ENCODE results near the gene MTARC2. TPM values are rescaled to one million over a fixed set of nuclear protein-coding genes. Genes with fewer than 3 reads are reported as not detected.
A peak's percentile ranks its signal among the peaks of the same experiment; 100 is the strongest.

Gene MTARC2
- total RNA-seq, 2 donors from 2014 or later, result 19.5 to 37.9 TPM

DNA sequence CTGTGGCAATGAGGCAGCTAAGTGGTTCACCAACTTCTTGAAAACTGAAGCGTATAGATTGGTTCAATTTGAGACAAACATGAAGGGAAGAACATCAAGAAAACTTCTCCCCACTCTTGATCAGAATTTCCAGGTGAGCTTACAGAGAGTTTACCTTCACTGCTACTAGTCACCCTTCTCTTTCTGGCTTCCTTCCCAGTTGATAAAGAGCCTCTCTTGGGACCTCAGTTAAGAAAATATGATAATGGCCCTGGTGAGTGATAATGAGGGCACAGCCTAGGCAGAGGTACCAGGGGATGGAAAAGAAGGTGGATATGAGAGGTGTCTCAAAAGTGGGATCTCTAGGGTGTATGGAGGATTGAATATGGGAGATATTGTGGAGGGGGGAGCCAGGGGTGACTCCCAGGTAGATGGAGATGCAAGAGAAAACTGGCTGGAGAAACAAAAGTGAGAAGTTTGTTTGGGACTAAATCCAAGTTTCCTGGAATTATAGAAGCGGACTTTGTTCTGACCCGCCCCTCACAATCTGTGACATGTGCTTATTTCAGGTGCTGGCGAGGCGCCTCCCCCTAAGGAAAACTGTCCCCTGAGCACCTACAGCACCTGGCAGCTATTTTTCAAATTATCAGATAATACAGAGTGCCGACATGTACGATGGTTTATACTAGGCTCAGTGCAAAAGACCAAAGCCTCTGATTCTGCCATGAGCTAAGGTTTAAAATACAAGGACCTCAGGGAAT is 13.7 kb downstream of the MTARC2 start:
- no peak for TF ChIP-seq POLR2A (IDR thresholded peaks at IDR 0.05)
- Histone ChIP-seq H3K9me3 (no peaks in the 10 kb centered on the region), H3K27ac (peak overlapping the region; percentile 9 to 62 (median 38)), H3K4me3 (no peak overlapping the region), H3K4me1 (peaks cover 27% of the 10 kb centered on the region), H3K36me3 (replicated peaks in 1 of 2; ENCODE audit: insufficient read depth in 1 of 2, low read depth in 2 of 2) (no peaks in the 10 kb centered on the region), H3K27me3 (no peaks in the 10 kb centered on the region)
- peak; percentile 80 to 91 (median 86) for DNase-seq
- intact Hi-C loops (cut with DNase I), result no loop called here
- peak; percentile 95 for ATAC-seq
- 28 to 36% methylated on average over 7 of the region's 7 CpGs for WGBS, 2 donors

DNA sequence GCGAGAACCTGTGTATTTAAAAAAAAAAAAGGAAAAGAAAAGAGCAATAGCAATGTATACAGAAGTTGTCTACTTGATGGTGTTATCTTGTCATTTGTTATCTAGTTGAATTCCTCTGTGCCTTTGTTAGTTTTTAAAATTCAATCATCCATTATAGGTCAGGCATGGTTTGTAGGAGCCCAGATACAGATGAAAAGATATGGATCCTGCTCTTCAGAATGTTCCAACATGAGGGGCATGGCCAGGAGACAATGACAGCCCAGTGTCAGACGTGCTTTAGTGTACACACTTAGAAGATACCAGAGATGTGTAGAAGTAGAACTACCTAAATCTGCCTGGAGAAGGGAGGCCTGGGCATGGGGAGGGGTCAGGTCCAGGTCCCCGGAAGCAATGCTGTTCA is 16.6 kb downstream of the MTARC2 start:
- Histone ChIP-seq H3K27me3 (no peaks in the 10 kb centered on the region), H3K27ac (no peak overlapping the region), H3K4me1 (peaks cover 46% of the 10 kb centered on the region), H3K4me3 (no peak overlapping the region), H3K36me3 (replicated peaks in 1 of 2; ENCODE audit: insufficient read depth in 1 of 2, low read depth in 2 of 2) (no peaks in the 10 kb centered on the region), H3K9me3 (no peaks in the 10 kb centered on the region)
- DNase-seq (no peak), ATAC-seq (no peak)
- WGBS, 2 donors, result 74 to 89% methylated on average over 3 of the region's 3 CpGs
- intact Hi-C loops (cut with DNase I), result no loop called here
- TF ChIP-seq POLR2A (IDR thresholded peaks at IDR 0.05), result no peak
- TF ChIP-seq, protein P1, sequence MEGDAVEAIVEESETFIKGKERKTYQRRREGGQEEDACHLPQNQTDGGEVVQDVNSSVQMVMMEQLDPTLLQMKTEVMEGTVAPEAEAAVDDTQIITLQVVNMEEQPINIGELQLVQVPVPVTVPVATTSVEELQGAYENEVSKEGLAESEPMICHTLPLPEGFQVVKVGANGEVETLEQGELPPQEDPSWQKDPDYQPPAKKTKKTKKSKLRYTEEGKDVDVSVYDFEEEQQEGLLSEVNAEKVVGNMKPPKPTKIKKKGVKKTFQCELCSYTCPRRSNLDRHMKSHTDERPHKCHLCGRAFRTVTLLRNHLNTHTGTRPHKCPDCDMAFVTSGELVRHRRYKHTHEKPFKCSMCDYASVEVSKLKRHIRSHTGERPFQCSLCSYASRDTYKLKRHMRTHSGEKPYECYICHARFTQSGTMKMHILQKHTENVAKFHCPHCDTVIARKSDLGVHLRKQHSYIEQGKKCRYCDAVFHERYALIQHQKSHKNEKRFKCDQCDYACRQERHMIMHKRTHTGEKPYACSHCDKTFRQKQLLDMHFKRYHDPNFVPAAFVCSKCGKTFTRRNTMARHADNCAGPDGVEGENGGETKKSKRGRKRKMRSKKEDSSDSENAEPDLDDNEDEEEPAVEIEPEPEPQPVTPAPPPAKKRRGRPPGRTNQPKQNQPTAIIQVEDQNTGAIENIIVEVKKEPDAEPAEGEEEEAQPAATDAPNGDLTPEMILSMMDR (IDR thresholded peaks at IDR 0.05), result no peak

DNA sequence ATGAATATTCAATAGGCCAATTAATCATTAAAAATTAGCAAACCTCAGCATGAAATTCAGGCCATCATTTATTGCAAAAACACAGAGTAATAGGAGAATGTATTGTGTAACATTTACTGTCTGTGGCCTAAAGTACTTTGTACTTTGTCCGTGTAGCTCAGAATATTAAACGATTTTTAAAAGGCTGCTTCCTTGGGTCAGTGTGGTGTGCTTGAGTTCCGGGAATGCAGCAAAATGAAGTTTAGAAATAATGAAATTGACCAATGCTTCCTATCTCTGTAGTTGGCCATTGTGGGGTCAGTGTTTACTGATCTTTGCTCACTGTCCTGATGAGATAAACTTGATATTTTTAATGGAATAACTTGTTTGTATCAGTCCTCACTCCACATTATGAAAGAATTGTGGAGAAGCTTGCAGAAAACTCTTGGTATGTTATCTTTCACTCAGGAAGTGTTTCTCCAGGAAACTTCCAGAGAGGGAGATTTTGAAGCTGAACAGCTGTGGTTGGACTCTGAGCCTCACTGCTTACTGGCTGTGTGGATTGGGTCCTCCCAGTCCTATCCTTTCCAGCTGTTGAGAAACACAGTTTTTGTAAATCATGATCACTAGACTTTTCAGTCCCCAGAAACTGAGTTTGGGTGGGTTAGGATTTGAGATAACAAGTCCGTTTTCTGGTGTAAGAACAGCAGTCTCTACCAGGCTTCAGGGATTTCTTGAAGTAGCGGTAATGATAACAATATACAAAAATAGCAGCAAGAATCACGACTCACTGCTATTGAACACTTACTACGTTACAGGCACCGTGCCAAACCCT is 19.4 kb downstream of the MTARC2 start:
- Histone ChIP-seq H3K27ac (peak overlapping the region; percentile 16 to 67 (median 38)), H3K4me1 (peaks cover 28% of the 10 kb centered on the region), H3K4me3 (no peak overlapping the region), H3K36me3 (replicated peaks in 1 of 2; ENCODE audit: insufficient read depth in 1 of 2, low read depth in 2 of 2) (peaks cover 0 to 2% of the 10 kb centered on the region in 2 donors), H3K27me3 (no peaks in the 10 kb centered on the region), H3K9me3 (no peaks in the 10 kb centered on the region)
- intact Hi-C loops (cut with DNase I), result no loop called here
- TF ChIP-seq, protein P1 (IDR thresholded peaks at IDR 0.05), result no peak
- no peak for TF ChIP-seq POLR2A (IDR thresholded peaks at IDR 0.05)
- ATAC-seq (peak; percentile 66), DNase-seq (peak in 2 of 4 donors; percentile 24 to 29)
- 21 to 31% methylated on average over 8 of the region's 8 CpGs for WGBS, 2 donors

DNA sequence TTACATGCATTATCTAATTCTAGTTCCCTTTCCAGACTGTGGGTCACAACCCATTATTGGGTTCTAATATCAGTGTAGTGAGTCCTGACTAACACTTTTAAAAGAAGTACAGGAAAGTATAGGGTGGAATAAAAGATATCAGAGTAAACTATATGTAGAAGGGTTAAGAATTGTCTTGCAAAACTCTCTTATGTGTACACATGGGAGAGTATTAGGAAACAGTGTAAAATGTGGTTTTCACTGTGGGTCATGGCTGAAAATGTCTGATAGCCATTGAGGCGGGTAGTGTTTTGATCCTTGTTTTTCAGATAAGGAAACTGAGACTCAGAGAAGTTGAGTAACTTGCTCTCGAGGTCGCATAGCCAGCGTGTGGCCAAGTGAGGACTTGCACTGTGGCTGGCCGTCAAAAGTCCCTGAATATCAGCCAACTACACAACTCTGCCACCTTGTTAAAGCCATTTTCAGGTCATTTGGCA is 20.0 kb downstream of the MTARC2 start:
- no peak overlapping the region for H3K4me3 ChIP-seq
- peak overlapping the region; percentile 16 to 67 (median 38) for H3K27ac ChIP-seq
- WGBS, 2 donors, result 17 to 31% methylated on average over 5 of the region's 5 CpGs
- H3K9me3 ChIP-seq, result no peaks in the 10 kb centered on the region
- ATAC-seq (peak; percentile 74), DNase-seq (peak; percentile 43 to 70 (median 61))
- no peak for TF ChIP-seq POLR2A (IDR thresholded peaks at IDR 0.05)
- TF ChIP-seq, protein P1 (IDR thresholded peaks at IDR 0.05), result peak in 4 of 7 experiments; percentile 28 to 47 (median 42)
- H3K4me1 ChIP-seq, result peaks cover 22% of the 10 kb centered on the region
- H3K36me3 ChIP-seq (replicated peaks in 1 of 2; ENCODE audit: insufficient read depth in 1 of 2, low read depth in 2 of 2), result peaks cover 0 to 2% of the 10 kb centered on the region in 2 donors
- intact Hi-C loops (cut with DNase I), result no loop called here
- H3K27me3 ChIP-seq, result no peaks in the 10 kb centered on the region

DNA sequence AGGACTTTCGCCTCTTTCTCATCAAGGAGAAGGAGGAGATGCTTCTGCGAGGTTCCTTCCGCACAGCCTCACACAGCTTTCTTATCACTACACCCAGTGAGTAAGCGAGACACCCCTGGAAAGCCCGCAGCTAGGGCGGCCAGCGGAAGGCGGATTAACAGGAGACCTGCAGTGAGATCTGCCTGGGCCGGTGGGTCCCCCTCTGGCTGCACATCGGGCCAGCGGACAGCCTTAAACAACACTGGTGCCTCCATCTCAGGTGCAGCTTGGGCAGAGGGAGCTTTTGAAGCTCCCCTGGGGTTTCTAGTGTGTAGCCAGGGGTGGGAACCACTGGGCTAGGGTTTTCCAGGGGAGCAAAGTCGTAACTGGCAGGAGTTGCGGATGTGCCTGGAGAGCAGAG is 21.1 kb downstream of the MTARC2 start:
- Histone ChIP-seq H3K4me1 (peaks cover 19% of the 10 kb centered on the region), H3K9me3 (no peaks in the 10 kb centered on the region), H3K27me3 (no peaks in the 10 kb centered on the region), H3K36me3 (replicated peaks in 1 of 2; ENCODE audit: insufficient read depth in 1 of 2, low read depth in 2 of 2) (peaks cover 0 to 2% of the 10 kb centered on the region in 2 donors), H3K27ac (no peak overlapping the region), H3K4me3 (no peak overlapping the region)
- WGBS, 2 donors, result 96 to 98% methylated on average over 12 to 13 of the region's 13 CpGs
- DNase-seq (no peak), ATAC-seq (no peak)
- TF ChIP-seq, protein P1 (IDR thresholded peaks at IDR 0.05), result no peak
- TF ChIP-seq POLR2A (IDR thresholded peaks at IDR 0.05), result no peak
- intact Hi-C loops (cut with DNase I), result no loop called here
